Vagina (tissue), 2 donors: ENCODE results near the gene DACH2. TPM values are rescaled to one million over a fixed set of nuclear protein-coding genes. Genes with fewer than 3 reads are reported as not detected.

Experiments used
- DNase-seq, 2 donors: peaks; one replicate each; pipeline ENCODE4 v3.0.0-alpha.2; 2017; ENCODE audit errors: extremely low spot score in 2 of 2
- H3K27ac ChIP-seq: fragments of 200-600 bp; sonication (generic); one replicate; pipeline ENCODE4 v1.5.1; 2019
- H3K27me3 ChIP-seq: fragments of 200-600 bp; sonication (generic); one replicate; pipeline ENCODE4 v1.5.1; 2019
- H3K36me3 ChIP-seq, 2 donors: fragments of 200-600 bp; sonication (generic); one replicate each; pipeline ENCODE4 v1.5.1; 2017 to 2019
- H3K4me1 ChIP-seq: fragments of 200-600 bp; sonication (generic); one replicate; pipeline ENCODE4 v1.5.1; 2019
- H3K4me3 ChIP-seq, 2 donors: fragments of 200-600 bp; sonication (generic); 1 replicate in 1 of 2; 2 replicates in 1 of 2; pipeline ENCODE4 v1.5.1; 2016 to 2019
- H3K9me3 ChIP-seq: fragments of 200-600 bp; sonication (generic); one replicate; pipeline ENCODE4 v1.5.1; 2019
- CTCF ChIP-seq, 3 experiments: fragments of 450-650 bp in 2 of 3; fragments of 200-600 bp in 1 of 3; sonication (generic) in 1 of 3; IDR thresholded peaks; one replicate each; pipeline ENCODE4 v1.5.1; 2017 to 2019; ENCODE audit warnings: antibody characterized with exemption in 3 of 3, mild to moderate bottlenecking in 2 of 3, moderate library complexity in 2 of 3
- POLR2A ChIP-seq, 2 donors: fragments of 450-650 bp; IDR thresholded peaks; one replicate each; pipeline ENCODE4 v1.6.1; 2017; ENCODE audit warnings: antibody characterized with exemption in 2 of 2, mild to moderate bottlenecking in 2 of 2, moderate library complexity in 2 of 2
- POLR2AphosphoS5 ChIP-seq, 2 donors: sonication (generic); formaldehyde crosslinking; IDR thresholded peaks; one replicate each; pipeline ENCODE4 v1.9.0; 2017; ENCODE audit warnings: antibody characterized with exemption in 2 of 2, mild to moderate bottlenecking in 2 of 2, low read depth in 1 of 2; ENCODE audit not compliant: insufficient read depth in 1 of 2
- intact Hi-C: fragments of 100-400 bp; cut with DNase I; formaldehyde crosslinking; loops from one replicate; pipeline ENCODE4 v1.15.1; 2023
- total RNA-seq: library from RNA; depleted of rRNA; stranded (reverse); fragments of >200 nt; gene quantifications from one replicate; pipeline ENCODE4 v1.2.3, GENCODE V29; 2016

The DACH2 gene
- total RNA-seq, 1 donor from 2014 or later, result not detected

- no peak for TF ChIP-seq POLR2AphosphoS5 (IDR thresholded peaks at IDR 0.05; ENCODE audit: insufficient read depth in 1 of 2, low read depth in 1 of 2)
- no peak for TF ChIP-seq POLR2A (IDR thresholded peaks at IDR 0.05)
- no peak for TF ChIP-seq CTCF (IDR thresholded peaks at IDR 0.05)
- Histone ChIP-seq H3K36me3 (no peaks in the 10 kb centered on the region), H3K27ac (no peak overlapping the region), H3K4me3 (no peak overlapping the region), H3K9me3 (no peaks in the 10 kb centered on the region), H3K4me1 (no peaks in the 10 kb centered on the region), H3K27me3 (no peaks in the 10 kb centered on the region)
- DNase-seq, result no peak
- intact Hi-C loops, result no loop called here
Measured at GRCh38 chrX:86133761-86134160, 14.5 kb upstream of the DACH2 start.

- intact Hi-C loops, result no loop called here
Measured at GRCh38 chrX:86137071-86137470, 11.2 kb upstream of the DACH2 start.

GRCh38 chrX:86141786-86142185 is 6.5 kb upstream of the DACH2 start:
- Histone ChIP-seq H3K4me1 (no peaks in the 10 kb centered on the region), H3K4me3 (no peak overlapping the region), H3K27me3 (no peaks in the 10 kb centered on the region), H3K36me3 (no peaks in the 10 kb centered on the region), H3K9me3 (no peaks in the 10 kb centered on the region), H3K27ac (no peak overlapping the region)
- DNase-seq, result no peak
- intact Hi-C loops, result no loop called here
- TF ChIP-seq POLR2A (IDR thresholded peaks at IDR 0.05) (no peak), CTCF (IDR thresholded peaks at IDR 0.05) (no peak), POLR2AphosphoS5 (IDR thresholded peaks at IDR 0.05; ENCODE audit: insufficient read depth in 1 of 2, low read depth in 1 of 2) (no peak)

More at GRCh38 chrX:86137071-86137470, 11.2 kb upstream of the DACH2 start:
- Histone ChIP-seq H3K4me3 (no peak overlapping the region), H3K9me3 (no peaks in the 10 kb centered on the region), H3K27ac (no peak overlapping the region), H3K4me1 (no peaks in the 10 kb centered on the region), H3K36me3 (no peaks in the 10 kb centered on the region), H3K27me3 (no peaks in the 10 kb centered on the region)
- no peak for TF ChIP-seq POLR2AphosphoS5 (IDR thresholded peaks at IDR 0.05; ENCODE audit: insufficient read depth in 1 of 2, low read depth in 1 of 2)
- no peak for TF ChIP-seq POLR2A (IDR thresholded peaks at IDR 0.05)
- TF ChIP-seq CTCF (IDR thresholded peaks at IDR 0.05), result no peak
- DNase-seq, result no peak

GRCh38 chrX:86146102-86146501 is 2.1 kb upstream of the DACH2 start:
- TF ChIP-seq CTCF (IDR thresholded peaks at IDR 0.05) (no peak), POLR2AphosphoS5 (IDR thresholded peaks at IDR 0.05; ENCODE audit: insufficient read depth in 1 of 2, low read depth in 1 of 2) (no peak), POLR2A (IDR thresholded peaks at IDR 0.05) (no peak)
- Histone ChIP-seq H3K9me3 (no peaks in the 10 kb centered on the region), H3K27me3 (no peaks in the 10 kb centered on the region), H3K27ac (no peak overlapping the region), H3K4me1 (peaks cover 18% of the 10 kb centered on the region), H3K36me3 (no peaks in the 10 kb centered on the region), H3K4me3 (no peak overlapping the region)
- intact Hi-C loops, result no loop called here
- no peak for DNase-seq

GRCh38 chrX:86148594-86148993 is 343 bp downstream of the DACH2 start:
- H3K9me3 ChIP-seq, result no peaks in the 10 kb centered on the region
- peaks cover 18% of the 10 kb centered on the region for H3K4me1 ChIP-seq
- no peak overlapping the region for H3K27ac ChIP-seq
- H3K27me3 ChIP-seq, result no peaks in the 10 kb centered on the region
- TF ChIP-seq POLR2AphosphoS5 (IDR thresholded peaks at IDR 0.05; ENCODE audit: insufficient read depth in 1 of 2, low read depth in 1 of 2) (no peak), POLR2A (IDR thresholded peaks at IDR 0.05) (no peak), CTCF (IDR thresholded peaks at IDR 0.05) (no peak)
- no peaks in the 10 kb centered on the region for H3K36me3 ChIP-seq
- H3K4me3 ChIP-seq, result peak overlapping the region; percentile 40 to 42
- DNase-seq, result no peak
- intact Hi-C loops, result no loop called here
